Measurements from ENCODE around the gene PRKCB.
A peak's percentile ranks its signal among the peaks of the same experiment; 100 is the strongest.

The PRKCB gene

DNA sequence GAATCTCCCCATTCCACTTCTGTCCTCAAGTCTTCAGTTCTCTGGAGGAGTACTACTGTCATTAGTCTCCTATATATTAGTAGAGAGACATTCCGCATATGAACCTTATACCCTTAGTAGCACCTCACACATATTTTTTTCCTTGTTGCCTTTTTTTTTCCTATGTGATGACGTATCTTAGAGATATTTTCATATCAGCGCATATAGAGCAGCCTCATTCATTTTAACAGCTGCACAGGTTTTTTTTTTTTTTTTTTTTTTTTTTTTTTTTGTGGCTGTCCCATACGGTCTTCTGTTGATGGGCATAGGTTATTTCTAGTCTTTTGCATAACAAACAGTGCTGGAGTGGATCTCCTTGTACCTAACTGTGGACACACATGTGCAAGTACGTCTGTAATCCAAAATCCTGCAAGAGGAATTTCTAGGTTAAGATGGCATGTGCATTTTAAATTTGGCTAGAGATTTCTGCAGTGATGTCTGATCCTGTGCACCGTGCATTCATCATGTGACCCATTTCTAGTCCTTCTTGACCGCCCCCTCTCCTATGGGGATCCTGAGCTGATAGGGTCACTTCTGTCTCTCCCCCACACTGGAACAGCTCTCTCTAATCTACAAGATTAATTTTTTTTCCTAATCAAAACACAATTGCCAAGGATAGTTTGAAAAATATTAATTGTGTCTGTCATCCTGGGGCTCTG is 64.8 kb downstream of the PRKCB start:
- Histone ChIP-seq H3K27me3 (ENCODE audit: insufficient read depth, poor library complexity, severe bottlenecking) (no peaks in the 10 kb centered on the region), H3K4me3 (replicated peaks; ENCODE audit: insufficient read depth, low read length) (no peak overlapping the region), H3K27ac (replicated peaks) (peak overlapping the region; percentile 16; the same call in 1 of the 2 replicates)
- TF ChIP-seq GABPA (IDR thresholded peaks at IDR 0.05; ENCODE audit: low read depth): no peak
- no peak for DNase-seq (ENCODE audit: low read depth in 1 of 2, low spot score in 1 of 2)

GRCh38 chr16:23901178-23902033 is 65.6 kb downstream of the PRKCB start:
- DNase-seq (ENCODE audit: low read depth in 1 of 2, low spot score in 1 of 2): peak in 1 of 2 experiments; percentile 57
- H3K27me3 ChIP-seq (ENCODE audit: insufficient read depth, poor library complexity, severe bottlenecking): no peaks in the 10 kb centered on the region
- H3K27ac ChIP-seq (replicated peaks): peak overlapping the region; percentile 16; the same call in 1 of the 2 replicates
- H3K4me3 ChIP-seq (replicated peaks; ENCODE audit: insufficient read depth, low read length): no peak overlapping the region
- TF ChIP-seq, protein P1, sequence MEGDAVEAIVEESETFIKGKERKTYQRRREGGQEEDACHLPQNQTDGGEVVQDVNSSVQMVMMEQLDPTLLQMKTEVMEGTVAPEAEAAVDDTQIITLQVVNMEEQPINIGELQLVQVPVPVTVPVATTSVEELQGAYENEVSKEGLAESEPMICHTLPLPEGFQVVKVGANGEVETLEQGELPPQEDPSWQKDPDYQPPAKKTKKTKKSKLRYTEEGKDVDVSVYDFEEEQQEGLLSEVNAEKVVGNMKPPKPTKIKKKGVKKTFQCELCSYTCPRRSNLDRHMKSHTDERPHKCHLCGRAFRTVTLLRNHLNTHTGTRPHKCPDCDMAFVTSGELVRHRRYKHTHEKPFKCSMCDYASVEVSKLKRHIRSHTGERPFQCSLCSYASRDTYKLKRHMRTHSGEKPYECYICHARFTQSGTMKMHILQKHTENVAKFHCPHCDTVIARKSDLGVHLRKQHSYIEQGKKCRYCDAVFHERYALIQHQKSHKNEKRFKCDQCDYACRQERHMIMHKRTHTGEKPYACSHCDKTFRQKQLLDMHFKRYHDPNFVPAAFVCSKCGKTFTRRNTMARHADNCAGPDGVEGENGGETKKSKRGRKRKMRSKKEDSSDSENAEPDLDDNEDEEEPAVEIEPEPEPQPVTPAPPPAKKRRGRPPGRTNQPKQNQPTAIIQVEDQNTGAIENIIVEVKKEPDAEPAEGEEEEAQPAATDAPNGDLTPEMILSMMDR (IDR thresholded peaks at IDR 0.05; ENCODE audit: insufficient read depth, low read length): no peak
- TF ChIP-seq POLR2AphosphoS5 (IDR thresholded peaks at IDR 0.05; ENCODE audit: low read depth): no peak
- no peak for TF ChIP-seq SPI1 (IDR thresholded peaks at IDR 0.05; ENCODE audit: borderline replicate concordance, low read depth)
- TF ChIP-seq, protein P2, sequence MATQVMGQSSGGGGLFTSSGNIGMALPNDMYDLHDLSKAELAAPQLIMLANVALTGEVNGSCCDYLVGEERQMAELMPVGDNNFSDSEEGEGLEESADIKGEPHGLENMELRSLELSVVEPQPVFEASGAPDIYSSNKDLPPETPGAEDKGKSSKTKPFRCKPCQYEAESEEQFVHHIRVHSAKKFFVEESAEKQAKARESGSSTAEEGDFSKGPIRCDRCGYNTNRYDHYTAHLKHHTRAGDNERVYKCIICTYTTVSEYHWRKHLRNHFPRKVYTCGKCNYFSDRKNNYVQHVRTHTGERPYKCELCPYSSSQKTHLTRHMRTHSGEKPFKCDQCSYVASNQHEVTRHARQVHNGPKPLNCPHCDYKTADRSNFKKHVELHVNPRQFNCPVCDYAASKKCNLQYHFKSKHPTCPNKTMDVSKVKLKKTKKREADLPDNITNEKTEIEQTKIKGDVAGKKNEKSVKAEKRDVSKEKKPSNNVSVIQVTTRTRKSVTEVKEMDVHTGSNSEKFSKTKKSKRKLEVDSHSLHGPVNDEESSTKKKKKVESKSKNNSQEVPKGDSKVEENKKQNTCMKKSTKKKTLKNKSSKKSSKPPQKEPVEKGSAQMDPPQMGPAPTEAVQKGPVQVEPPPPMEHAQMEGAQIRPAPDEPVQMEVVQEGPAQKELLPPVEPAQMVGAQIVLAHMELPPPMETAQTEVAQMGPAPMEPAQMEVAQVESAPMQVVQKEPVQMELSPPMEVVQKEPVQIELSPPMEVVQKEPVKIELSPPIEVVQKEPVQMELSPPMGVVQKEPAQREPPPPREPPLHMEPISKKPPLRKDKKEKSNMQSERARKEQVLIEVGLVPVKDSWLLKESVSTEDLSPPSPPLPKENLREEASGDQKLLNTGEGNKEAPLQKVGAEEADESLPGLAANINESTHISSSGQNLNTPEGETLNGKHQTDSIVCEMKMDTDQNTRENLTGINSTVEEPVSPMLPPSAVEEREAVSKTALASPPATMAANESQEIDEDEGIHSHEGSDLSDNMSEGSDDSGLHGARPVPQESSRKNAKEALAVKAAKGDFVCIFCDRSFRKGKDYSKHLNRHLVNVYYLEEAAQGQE (IDR thresholded peaks at IDR 0.05; ENCODE audit: insufficient replicate concordance, low read depth): no peak
- TF ChIP-seq GABPA (IDR thresholded peaks at IDR 0.05; ENCODE audit: low read depth): no peak

GRCh38 chr16:23902034-23902747 is 66.4 kb downstream of the PRKCB start:
- no peak overlapping the region for H3K27ac ChIP-seq (replicated peaks)
- no peaks in the 10 kb centered on the region for H3K27me3 ChIP-seq (ENCODE audit: insufficient read depth, poor library complexity, severe bottlenecking)
- no peak for DNase-seq (ENCODE audit: low read depth in 1 of 2, low spot score in 1 of 2)
- TF ChIP-seq, protein P1 (IDR thresholded peaks at IDR 0.05; ENCODE audit: insufficient read depth, low read length): no peak
- TF ChIP-seq, protein P2 (IDR thresholded peaks at IDR 0.05; ENCODE audit: insufficient replicate concordance, low read depth): no peak
- no peak for TF ChIP-seq GABPA (IDR thresholded peaks at IDR 0.05; ENCODE audit: low read depth)
- no peak for TF ChIP-seq SPI1 (IDR thresholded peaks at IDR 0.05; ENCODE audit: borderline replicate concordance, low read depth)
- no peak for TF ChIP-seq POLR2AphosphoS5 (IDR thresholded peaks at IDR 0.05; ENCODE audit: low read depth)
- no peak overlapping the region for H3K4me3 ChIP-seq (replicated peaks; ENCODE audit: insufficient read depth, low read length)

Data from HL-60 (cell line).